Heart right ventricle (tissue), 16 donors: Measurements from ENCODE around the gene SHISAL1. TPM values are rescaled to one million over a fixed set of nuclear protein-coding genes. Genes with fewer than 3 reads are reported as not detected.
A peak's percentile ranks its signal among the peaks of the same experiment; 100 is the strongest.

Experiments
- ATAC-seq, 8 donors: fragments of 200-7000 bp; cut with Tn5 transposase; one replicate each; pipeline ENCODE4 v1.9.1; 2020; ENCODE audit warnings: mild to moderate bottlenecking in 8 of 8, moderate library complexity in 8 of 8, moderate number of reproducible peaks in 1 of 8
- DNase-seq, 2 donors: peaks; one replicate each; pipeline ENCODE4 v3.0.0-alpha.2; 2020
- H3K27ac ChIP-seq, 10 donors: fragments of 200-600 bp; sonication (generic) in 2 of 10; one replicate each; pipeline versions ENCODE4 v1.5.0 to v1.8.0; 2020 to 2022; ENCODE audit warnings: mild to moderate bottlenecking in 3 of 10
- H3K27me3 ChIP-seq, 7 donors: fragments of 200-600 bp; one replicate each; pipeline ENCODE4 v1.8.0; 2021 to 2022; ENCODE audit warnings: mild to moderate bottlenecking in 2 of 7
- H3K36me3 ChIP-seq, 9 donors: fragments of 200-600 bp; sonication (generic) in 1 of 9; one replicate each; pipeline versions ENCODE4 v1.5.0 to v1.8.0; 2020 to 2022; ENCODE audit warnings: mild to moderate bottlenecking in 2 of 9
- H3K4me1 ChIP-seq, 9 donors: fragments of 200-600 bp; sonication (generic) in 1 of 9; one replicate each; pipeline versions ENCODE4 v1.5.0 to v1.8.0; 2020 to 2022; ENCODE audit warnings: mild to moderate bottlenecking in 4 of 9
- H3K4me3 ChIP-seq, 10 donors: fragments of 200-600 bp; sonication (generic) in 2 of 10; one replicate each; pipeline versions ENCODE4 v1.5.0 to v1.8.0; 2020 to 2022; ENCODE audit warnings: mild to moderate bottlenecking in 7 of 10, moderate library complexity in 2 of 10
- H3K9me3 ChIP-seq, 11 donors: fragments of 200-600 bp in 10 of 11; sonication (generic) in 2 of 11; one replicate each; pipeline versions ENCODE4 v1.5.0 to v1.8.0; 2013 to 2022; ENCODE audit warnings: mild to moderate bottlenecking in 2 of 11, control low read depth in 1 of 11, moderate library complexity in 1 of 11
- CTCF ChIP-seq, 9 donors: fragments of 200-600 bp; sonication (generic) in 2 of 9; IDR thresholded peaks; one replicate each; pipeline versions ENCODE4 v1.5.0 to v1.8.0; 2021 to 2022; ENCODE audit warnings: antibody characterized with exemption in 9 of 9, mild to moderate bottlenecking in 5 of 9, moderate library complexity in 1 of 9
- WGBS, 2 donors: extraction: QIAGEN DNeasy Blood & Tissue Kit; methylation state at CpG; one replicate each; pipeline ENCODE4 v1.1.7; 2013; ENCODE audit warnings: inconsistent platforms in 1 of 2; 5-methylcytosine and 5-hydroxymethylcytosine counted together
- intact Hi-C, 10 donors: fragments of 100-400 bp; cut with DNase I; formaldehyde crosslinking; loops; one replicate each; pipeline versions ENCODE4 v1.11.1 to v1.14.2; 2022
- long read RNA-seq, 3 donors: library from polyadenylated mRNA; unstranded; transcript quantifications; one replicate each; pipeline ENCODE4 v2.0.0, GENCODE V29; 2020 to 2021
- polyA plus RNA-seq, 2 donors: library from polyadenylated mRNA; stranded (reverse); fragments of 200-250 nt; gene quantifications; one replicate each; pipeline ENCODE4 v1.2.3, GENCODE V29; 2013
- total RNA-seq, 10 donors: library from RNA; stranded (reverse); fragmentation: NEBNext Ultra II Directional in 3 of 10; extraction: Animal tissue kit (Norgen Biotek cat#: 25700) in 3 of 10; gene quantifications; one replicate each; pipeline versions ENCODE4 v1.2.1 to v1.2.4, GENCODE V29; 2021 to 2023
- donor health status: Arrhythmogenic right ventricular cardiomyopathy.
- donor health status: ischemic (EF 13 %, LVEDD 7.1; RV severe dilation, severe dysfunction).
- donor health status: healthy with polysubstance abuse.
- donor health status: DM: no; HTN: yes; CAD: no.
- donor health status: DM: no; HTN: no; CAD: no.
- donor health status: ischemic (EF 25% LVEDD 6.9; RV normal size, moderate dysfunction).
- donor health status: ischemic (EF 25% LVEDD 5.7; RV mildly dilated, moderate dysfunction).
- donor health status: healthy.
- donor health status: DM: yes; HTN: yes; CAD: no.
- donor health status: Ischemic cardiomyopathy.
- donor health status: ischemic (EF 35%, LVEDD 5.7; RV mildly dilated, moderate dysfunction).
- donor health status: nonischemic (EF 11% LVEDD 7.7; RV severe dilation, severe dysfunction).
- donor health status: DM: yes; HTN: yes; CAD: no.
- donor health status: PGD.
- donor health status: ischemic (EF 29% LVEDD 5.4; RV normal size, mild dysfunction).
- donor health status: nonischemic (EF 23%, LVEDD 6.1; RV moderate dilation, normal function).

SHISAL1 gene
- total RNA-seq (1 to 10 TPM in 4 of 10 donors, under 1 TPM in 6; 0.15 to 1.7 (median 0.78) TPM), polyA plus RNA-seq (under 1 TPM; 0.37 to 0.43 TPM)
- long read RNA-seq, donor 1 = 0 reads
- long read RNA-seq, donor 2 = 0 reads
- long read RNA-seq, donor 3, partial matches to known transcripts = 0 of 2 reads
- long read RNA-seq, donor 3, other reads (novel, unspliced or antisense) = 2 of 2 reads

GRCh38 chr22:44312766-44313165 lies at the start of gene SHISAL1:
SHISAL1 (minus strand) TSS chr22:44312951; CDS start chr22:44300945, 12,006 bp downstream.
- WGBS, 2 donors = 91 to 93% methylated on average over 12 of the region's 12 CpGs
- DNase-seq = no peak
- H3K9me3 ChIP-seq = no peaks in the 10 kb centered on the region
- no peak within 1 kb of the TSS for H3K4me3 ChIP-seq
- no peak for ATAC-seq
- H3K27ac ChIP-seq = no peak within 1 kb of the TSS
- no peaks in the 10 kb centered on the region for H3K36me3 ChIP-seq
- intact Hi-C loops = no loop called here
- no peaks in the 10 kb centered on the region for H3K27me3 ChIP-seq
- peaks cover 0 to 17% (median 6%) of the 10 kb centered on the region in 9 donors for H3K4me1 ChIP-seq
- no peak for TF ChIP-seq CTCF (IDR thresholded peaks at IDR 0.05)

GRCh38 chr22:44361391-44362126 lies 48.8 kb upstream of the SHISAL1 start:
- H3K4me1 ChIP-seq = peaks cover 11 to 69% (median 47%) of the 10 kb centered on the region in 9 donors
- WGBS, 2 donors = 85 to 94% methylated on average over 12 of the region's 12 CpGs

GRCh38 chr22:44360668-44361381 lies 48.1 kb upstream of the SHISAL1 start:
- TF ChIP-seq CTCF (IDR thresholded peaks at IDR 0.05) = peak in 5 of 9 donors; percentile 26 to 36 (median 33)
- WGBS, 2 donors = 63 to 81% methylated on average over 25 of the region's 25 CpGs
- DNase-seq = peak in 1 of 2 donors; percentile 59
- ATAC-seq = peak; percentile 13 to 64 (median 34)
- intact Hi-C loops = loop anchor here in 2 of 10 donors (5.0 to 10.0 kb wide), 2 partner anchors 131 to 134 kb away; partner anchors contain the start of gene RTL6 (in 1 of the 2)
- H3K4me3 ChIP-seq = no peak overlapping the region
- no peaks in the 10 kb centered on the region for H3K9me3 ChIP-seq
- H3K4me1 ChIP-seq = peaks cover 11 to 64% (median 47%) of the 10 kb centered on the region in 9 donors
- no peaks in the 10 kb centered on the region for H3K27me3 ChIP-seq
- H3K27ac ChIP-seq = peak overlapping the region in 9 of 10 donors; percentile 35 to 75 (median 58)
- H3K36me3 ChIP-seq = no peaks in the 10 kb centered on the region

More at GRCh38 chr22:44361391-44362126, 48.8 kb upstream of the SHISAL1 start:
- no peak overlapping the region for H3K4me3 ChIP-seq
- DNase-seq (peak in 1 of 2 donors; percentile 7), ATAC-seq (no peak)
- H3K27ac ChIP-seq = peak overlapping the region in 8 of 10 donors; percentile 35 to 75 (median 62)
- intact Hi-C loops = loop anchor here in 2 of 10 donors (5.0 to 10.0 kb wide), 2 partner anchors 131 to 133 kb away; partner anchors contain the start of gene RTL6 (in 1 of the 2)
- H3K36me3 ChIP-seq = no peaks in the 10 kb centered on the region
- no peaks in the 10 kb centered on the region for H3K27me3 ChIP-seq
- TF ChIP-seq CTCF (IDR thresholded peaks at IDR 0.05) = no peak
- no peaks in the 10 kb centered on the region for H3K9me3 ChIP-seq

- no peak for TF ChIP-seq CTCF (IDR thresholded peaks at IDR 0.05)
- peaks cover 0 to 1% (median 0%) of the 10 kb centered on the region in 7 donors for H3K27me3 ChIP-seq
- WGBS, 2 donors = 74 to 86% methylated on average over 12 of the region's 12 CpGs
- no peaks in the 10 kb centered on the region for H3K36me3 ChIP-seq
- DNase-seq (no peak), ATAC-seq (no peak)
- peaks cover 11 to 58% (median 45%) of the 10 kb centered on the region in 9 donors for H3K4me1 ChIP-seq
- H3K9me3 ChIP-seq = no peaks in the 10 kb centered on the region
- H3K4me3 ChIP-seq = no peak overlapping the region
- intact Hi-C loops = loop anchor here in 2 of 10 donors (5.0 to 10.0 kb wide), 2 partner anchors 132 to 135 kb away; partner anchors contain the start of gene RTL6 (in 1 of the 2)
- H3K27ac ChIP-seq = peak overlapping the region in 8 of 10 donors; percentile 35 to 75 (median 62)
Measured at GRCh38 chr22:44360306-44360667, 47.5 kb upstream of the SHISAL1 start.
